ENCODE measurements around the gene CDK5. TPM values are rescaled to one million over a fixed set of nuclear protein-coding genes. Genes with fewer than 3 reads are reported as not detected.

The CDK5 gene
- polyA plus RNA-seq, 2 of the 4 experiments (the other 2 are of a cell fraction) = 29.6 to 51.0 TPM

GRCh38 chr7:151087245-151088018 is 29.7 kb upstream of the CDK5 start (continued):
- TF ChIP-seq, protein P1, sequence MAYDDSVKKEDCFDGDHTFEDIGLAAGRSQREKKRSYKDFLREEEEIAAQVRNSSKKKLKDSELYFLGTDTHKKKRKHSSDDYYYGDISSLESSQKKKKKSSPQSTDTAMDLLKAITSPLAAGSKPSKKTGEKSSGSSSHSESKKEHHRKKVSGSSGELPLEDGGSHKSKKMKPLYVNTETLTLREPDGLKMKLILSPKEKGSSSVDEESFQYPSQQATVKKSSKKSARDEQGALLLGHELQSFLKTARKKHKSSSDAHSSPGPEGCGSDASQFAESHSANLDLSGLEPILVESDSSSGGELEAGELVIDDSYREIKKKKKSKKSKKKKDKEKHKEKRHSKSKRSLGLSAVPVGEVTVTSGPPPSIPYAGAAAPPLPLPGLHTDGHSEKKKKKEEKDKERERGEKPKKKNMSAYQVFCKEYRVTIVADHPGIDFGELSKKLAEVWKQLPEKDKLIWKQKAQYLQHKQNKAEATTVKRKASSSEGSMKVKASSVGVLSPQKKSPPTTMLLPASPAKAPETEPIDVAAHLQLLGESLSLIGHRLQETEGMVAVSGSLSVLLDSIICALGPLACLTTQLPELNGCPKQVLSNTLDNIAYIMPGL (CRISPR knock-in tag; IDR thresholded peaks at IDR 0.05; ENCODE audit: borderline replicate concordance) = no peak
- no peak for TF ChIP-seq JUNB (IDR thresholded peaks at IDR 0.05)
- TF ChIP-seq, protein P2, sequence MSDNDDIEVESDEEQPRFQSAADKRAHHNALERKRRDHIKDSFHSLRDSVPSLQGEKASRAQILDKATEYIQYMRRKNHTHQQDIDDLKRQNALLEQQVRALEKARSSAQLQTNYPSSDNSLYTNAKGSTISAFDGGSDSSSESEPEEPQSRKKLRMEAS (IDR thresholded peaks at IDR 0.05) = peak; percentile 38
- TF ChIP-seq HOXB13 (CRISPR knock-in tag; IDR thresholded peaks at IDR 0.05; ENCODE audit: low read depth) = no peak
- TF ChIP-seq RAD21 (conservative IDR thresholded peaks at IDR 0.05 in 1 of 2, IDR thresholded peaks at IDR 0.05 in 1 of 2) = peak in 1 of 2 experiments; percentile 29; a peak in 1 of 5 replicates
- no peak for TF ChIP-seq CEBPB (IDR thresholded peaks at IDR 0.05)
- TF ChIP-seq ESRRA (IDR thresholded peaks at IDR 0.05; ENCODE audit: borderline replicate concordance, low read length) = no peak
- TF ChIP-seq, protein P3, sequence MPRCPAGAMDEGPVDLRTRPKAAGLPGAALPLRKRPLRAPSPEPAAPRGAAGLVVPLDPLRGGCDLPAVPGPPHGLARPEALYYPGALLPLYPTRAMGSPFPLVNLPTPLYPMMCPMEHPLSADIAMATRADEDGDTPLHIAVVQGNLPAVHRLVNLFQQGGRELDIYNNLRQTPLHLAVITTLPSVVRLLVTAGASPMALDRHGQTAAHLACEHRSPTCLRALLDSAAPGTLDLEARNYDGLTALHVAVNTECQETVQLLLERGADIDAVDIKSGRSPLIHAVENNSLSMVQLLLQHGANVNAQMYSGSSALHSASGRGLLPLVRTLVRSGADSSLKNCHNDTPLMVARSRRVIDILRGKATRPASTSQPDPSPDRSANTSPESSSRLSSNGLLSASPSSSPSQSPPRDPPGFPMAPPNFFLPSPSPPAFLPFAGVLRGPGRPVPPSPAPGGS (IDR thresholded peaks at IDR 0.05) = no peak
- TF ChIP-seq HDAC2 (IDR thresholded peaks at IDR 0.05) = 0 out of 2 replicates have a peak, but pooled peaks have one; percentile 27
- TF ChIP-seq HES2 (IDR thresholded peaks at IDR 0.05) = no peak
- no peak for TF ChIP-seq HEYL (CRISPR knock-in tag; IDR thresholded peaks at IDR 0.05)
- TF ChIP-seq ZC3H11A (IDR thresholded peaks at IDR 0.05) = no peak
- no peak for TF ChIP-seq POLR2AphosphoS2 (conservative IDR thresholded peaks at IDR 0.05; ENCODE audit: low read length)
- TF ChIP-seq TFCP2L1 (CRISPR knock-in tag; IDR thresholded peaks at IDR 0.05) = no peak
- TF ChIP-seq, protein P4, sequence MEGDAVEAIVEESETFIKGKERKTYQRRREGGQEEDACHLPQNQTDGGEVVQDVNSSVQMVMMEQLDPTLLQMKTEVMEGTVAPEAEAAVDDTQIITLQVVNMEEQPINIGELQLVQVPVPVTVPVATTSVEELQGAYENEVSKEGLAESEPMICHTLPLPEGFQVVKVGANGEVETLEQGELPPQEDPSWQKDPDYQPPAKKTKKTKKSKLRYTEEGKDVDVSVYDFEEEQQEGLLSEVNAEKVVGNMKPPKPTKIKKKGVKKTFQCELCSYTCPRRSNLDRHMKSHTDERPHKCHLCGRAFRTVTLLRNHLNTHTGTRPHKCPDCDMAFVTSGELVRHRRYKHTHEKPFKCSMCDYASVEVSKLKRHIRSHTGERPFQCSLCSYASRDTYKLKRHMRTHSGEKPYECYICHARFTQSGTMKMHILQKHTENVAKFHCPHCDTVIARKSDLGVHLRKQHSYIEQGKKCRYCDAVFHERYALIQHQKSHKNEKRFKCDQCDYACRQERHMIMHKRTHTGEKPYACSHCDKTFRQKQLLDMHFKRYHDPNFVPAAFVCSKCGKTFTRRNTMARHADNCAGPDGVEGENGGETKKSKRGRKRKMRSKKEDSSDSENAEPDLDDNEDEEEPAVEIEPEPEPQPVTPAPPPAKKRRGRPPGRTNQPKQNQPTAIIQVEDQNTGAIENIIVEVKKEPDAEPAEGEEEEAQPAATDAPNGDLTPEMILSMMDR (IDR thresholded peaks at IDR 0.05) = peak; percentile 54
- no peak for TF ChIP-seq ZNF302 (CRISPR knock-in tag; IDR thresholded peaks at IDR 0.05)
- no peak for TF ChIP-seq PBX3 (IDR thresholded peaks at IDR 0.05)
- TF ChIP-seq RARB (CRISPR knock-in tag; IDR thresholded peaks at IDR 0.05) = no peak
- TF ChIP-seq EP300 (IDR thresholded peaks at IDR 0.05) = no peak
- TF ChIP-seq USF2 (IDR thresholded peaks at IDR 0.05) = no peak
- no peak for TF ChIP-seq FOSL2 (IDR thresholded peaks at IDR 0.05)
- TF ChIP-seq FOSL2 (CRISPR knock-in tag; IDR thresholded peaks at IDR 0.05) = peak; percentile 17; the same call in 1 of the 2 replicates
- no peak for TF ChIP-seq ZFP36 (IDR thresholded peaks at IDR 0.05; ENCODE audit: borderline replicate concordance, partially characterized antibody)
- no peak for TF ChIP-seq GATA3 (IDR thresholded peaks at IDR 0.05; ENCODE audit: borderline replicate concordance)
- TF ChIP-seq NFE2L2 (conservative IDR thresholded peaks at IDR 0.05; ENCODE audit: low read length) = no peak
- no peak for TF ChIP-seq CHD4 (IDR thresholded peaks at IDR 0.05; ENCODE audit: borderline replicate concordance)
- peak; percentile 34 for TF ChIP-seq POLR2A (IDR thresholded peaks at IDR 0.05; ENCODE audit: low read length)
- no peak for TF ChIP-seq EHMT2 (IDR thresholded peaks at IDR 0.05; ENCODE audit: low read depth)
- TF ChIP-seq MAZ (IDR thresholded peaks at IDR 0.05; ENCODE audit: borderline replicate concordance, low read depth, low read length) = no peak
- TF ChIP-seq CBX2 (IDR thresholded peaks at IDR 0.05; ENCODE audit: borderline replicate concordance, low read depth) = no peak
- TF ChIP-seq, protein P5, sequence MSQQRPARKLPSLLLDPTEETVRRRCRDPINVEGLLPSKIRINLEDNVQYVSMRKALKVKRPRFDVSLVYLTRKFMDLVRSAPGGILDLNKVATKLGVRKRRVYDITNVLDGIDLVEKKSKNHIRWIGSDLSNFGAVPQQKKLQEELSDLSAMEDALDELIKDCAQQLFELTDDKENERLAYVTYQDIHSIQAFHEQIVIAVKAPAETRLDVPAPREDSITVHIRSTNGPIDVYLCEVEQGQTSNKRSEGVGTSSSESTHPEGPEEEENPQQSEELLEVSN (IDR thresholded peaks at IDR 0.05; ENCODE audit: borderline replicate concordance, low read depth) = 0 out of 2 replicates have a peak, but pooled peaks have one; percentile 1
- TF ChIP-seq RNF2 (IDR thresholded peaks at IDR 0.05; ENCODE audit: borderline replicate concordance, low read depth) = no peak

Data from A549 (cell line).